Suprapubic skin (tissue), 4 donors: ENCODE data around the gene CCDC87. TPM values are rescaled to one million over a fixed set of nuclear protein-coding genes. Genes with fewer than 3 reads are reported as not detected.
A peak's percentile ranks its signal among the peaks of the same experiment; 100 is the strongest.

Experiments
- DNase-seq, 2 donors: peaks; one replicate each; pipeline ENCODE4 v3.0.0-alpha.2; 2019; ENCODE audit warnings: low spot score in 2 of 2
- H3K27ac ChIP-seq: fragments of 200-600 bp; sonication (generic); one replicate; pipeline ENCODE4 v1.5.1; 2019
- H3K27me3 ChIP-seq: fragments of 200-600 bp; sonication (generic); one replicate; pipeline ENCODE4 v1.5.1; 2019
- H3K36me3 ChIP-seq: fragments of 200-600 bp; sonication (generic); one replicate; pipeline ENCODE4 v1.5.1; 2019
- H3K4me1 ChIP-seq: fragments of 200-600 bp; sonication (generic); one replicate; pipeline ENCODE4 v1.5.1; 2019
- H3K4me3 ChIP-seq: fragments of 200-600 bp; sonication (generic); one replicate; pipeline ENCODE4 v1.5.1; 2019; ENCODE audit warnings: mild to moderate bottlenecking
- H3K9me3 ChIP-seq: fragments of 200-600 bp; sonication (generic); one replicate; pipeline ENCODE4 v1.5.1; 2019
- EP300 ChIP-seq: sonication (generic); formaldehyde crosslinking; IDR thresholded peaks from one replicate; pipeline ENCODE4 v1.6.1; 2017; ENCODE audit warnings: antibody characterized with exemption
- POLR2A ChIP-seq, 2 donors: fragments of 450-650 bp; IDR thresholded peaks; one replicate each; pipeline ENCODE4 v1.6.1; 2017; ENCODE audit warnings: antibody characterized with exemption in 2 of 2, mild to moderate bottlenecking in 2 of 2, moderate library complexity in 2 of 2
- POLR2AphosphoS5 ChIP-seq, 3 donors: sonication (generic); formaldehyde crosslinking; IDR thresholded peaks; one replicate each; pipeline ENCODE4 v1.6.1; 2017; ENCODE audit warnings: antibody characterized with exemption in 3 of 3
- WGBS: methylation state at CpG from one replicate; pipeline ENCODE4 v1.1.5; 2018; 5-methylcytosine and 5-hydroxymethylcytosine counted together
- total RNA-seq, 4 donors: library from RNA; depleted of rRNA; stranded (reverse); fragments of >200 nt; gene quantifications; one replicate each; pipeline ENCODE4 v1.1.0, GENCODE V29; 2016
- TF ChIP-seq, protein P1 (sequence below), 2 donors: fragments of 200-600 bp in 1 of 2; fragments of 450-650 bp in 1 of 2; sonication (generic) in 1 of 2; IDR thresholded peaks; one replicate each; pipeline ENCODE4 v1.5.1; 2016 to 2019; ENCODE audit warnings: antibody characterized with exemption in 2 of 2, mild to moderate bottlenecking in 1 of 2, moderate library complexity in 1 of 2

CCDC87 gene
- total RNA-seq, 4 donors from 2014 or later: 0.30 to 0.55 TPM; not detected in 2

DNA sequence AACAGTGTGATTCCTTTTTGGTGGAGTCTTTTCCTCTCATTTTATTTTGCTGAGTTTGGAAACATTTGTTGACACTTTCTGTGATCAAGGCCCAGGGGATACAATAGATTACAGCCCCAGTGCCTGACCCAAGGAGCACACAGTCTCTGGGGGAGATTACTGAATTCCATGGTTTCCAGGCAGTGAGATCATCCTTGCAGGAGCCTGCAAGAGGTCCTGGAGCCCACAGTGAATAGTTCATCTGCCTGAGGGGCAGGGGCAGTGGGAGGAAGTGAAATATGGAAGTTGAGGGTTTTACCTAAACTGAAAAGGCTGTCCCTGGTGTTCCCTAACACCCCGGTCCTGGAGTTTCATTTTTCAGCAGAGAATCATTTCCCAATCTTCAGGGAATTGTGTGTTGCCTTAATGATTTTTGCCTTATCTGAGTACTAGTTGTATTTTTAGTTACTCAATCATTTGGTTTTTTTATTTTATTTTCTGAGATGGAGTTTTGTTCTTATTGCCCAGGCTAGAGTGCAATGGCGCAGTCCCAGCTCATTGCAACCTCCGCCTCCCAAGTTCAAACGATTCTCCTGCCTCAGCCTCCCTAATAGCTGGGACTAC is 7.9 kb upstream of the CCDC87 start:
- H3K27me3 ChIP-seq: no peaks in the 10 kb centered on the region
- 89% methylated on average over 4 of the region's 4 CpGs for WGBS
- TF ChIP-seq POLR2A (IDR thresholded peaks at IDR 0.05) (no peak), POLR2AphosphoS5 (IDR thresholded peaks at IDR 0.05) (no peak)
- TF ChIP-seq, protein P1, sequence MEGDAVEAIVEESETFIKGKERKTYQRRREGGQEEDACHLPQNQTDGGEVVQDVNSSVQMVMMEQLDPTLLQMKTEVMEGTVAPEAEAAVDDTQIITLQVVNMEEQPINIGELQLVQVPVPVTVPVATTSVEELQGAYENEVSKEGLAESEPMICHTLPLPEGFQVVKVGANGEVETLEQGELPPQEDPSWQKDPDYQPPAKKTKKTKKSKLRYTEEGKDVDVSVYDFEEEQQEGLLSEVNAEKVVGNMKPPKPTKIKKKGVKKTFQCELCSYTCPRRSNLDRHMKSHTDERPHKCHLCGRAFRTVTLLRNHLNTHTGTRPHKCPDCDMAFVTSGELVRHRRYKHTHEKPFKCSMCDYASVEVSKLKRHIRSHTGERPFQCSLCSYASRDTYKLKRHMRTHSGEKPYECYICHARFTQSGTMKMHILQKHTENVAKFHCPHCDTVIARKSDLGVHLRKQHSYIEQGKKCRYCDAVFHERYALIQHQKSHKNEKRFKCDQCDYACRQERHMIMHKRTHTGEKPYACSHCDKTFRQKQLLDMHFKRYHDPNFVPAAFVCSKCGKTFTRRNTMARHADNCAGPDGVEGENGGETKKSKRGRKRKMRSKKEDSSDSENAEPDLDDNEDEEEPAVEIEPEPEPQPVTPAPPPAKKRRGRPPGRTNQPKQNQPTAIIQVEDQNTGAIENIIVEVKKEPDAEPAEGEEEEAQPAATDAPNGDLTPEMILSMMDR (IDR thresholded peaks at IDR 0.05): no peak
- no peak overlapping the region for H3K27ac ChIP-seq
- H3K36me3 ChIP-seq: peaks cover 35% of the 10 kb centered on the region
- no peak overlapping the region for H3K4me3 ChIP-seq
- no peaks in the 10 kb centered on the region for H3K9me3 ChIP-seq
- DNase-seq: no peak
- no peaks in the 10 kb centered on the region for H3K4me1 ChIP-seq

DNA sequence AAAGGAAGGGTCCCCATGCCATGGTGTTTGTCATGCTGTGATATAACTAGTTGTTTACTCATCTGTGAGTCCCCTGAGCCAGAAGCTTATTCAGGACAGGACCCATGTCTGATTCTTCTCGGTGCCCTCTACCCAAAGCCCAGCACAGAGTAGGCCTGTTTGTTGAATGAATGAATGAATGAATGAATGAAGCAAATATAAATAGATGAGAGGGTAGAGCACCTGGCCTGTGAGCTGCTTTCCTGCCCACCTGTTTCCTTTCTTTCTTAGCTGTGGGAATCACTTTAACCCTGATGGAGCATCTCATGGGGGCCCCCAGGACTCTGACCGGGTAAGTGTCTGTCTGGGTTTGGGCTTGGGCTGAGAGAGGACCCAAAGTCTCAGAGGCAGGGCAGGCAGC is 7.4 kb upstream of the CCDC87 start:
- Histone ChIP-seq H3K4me1 (peaks cover 2% of the 10 kb centered on the region), H3K9me3 (no peaks in the 10 kb centered on the region), H3K27me3 (no peaks in the 10 kb centered on the region), H3K27ac (no peak overlapping the region), H3K4me3 (no peak overlapping the region), H3K36me3 (peaks cover 30% of the 10 kb centered on the region)
- 94% methylated on average over 2 of the region's 2 CpGs for WGBS
- DNase-seq: no peak
- TF ChIP-seq, protein P1 (IDR thresholded peaks at IDR 0.05): no peak
- TF ChIP-seq POLR2AphosphoS5 (IDR thresholded peaks at IDR 0.05): no peak

GRCh38 chr11:66598993-66599392 is 6.1 kb upstream of the CCDC87 start:
- Histone ChIP-seq H3K4me3 (no peak overlapping the region), H3K4me1 (peaks cover 14% of the 10 kb centered on the region), H3K27ac (no peak overlapping the region), H3K36me3 (peaks cover 20% of the 10 kb centered on the region), H3K27me3 (no peaks in the 10 kb centered on the region), H3K9me3 (no peaks in the 10 kb centered on the region)
- DNase-seq: no peak
- 94% methylated on average over 6 of the region's 6 CpGs for WGBS
- no peak for TF ChIP-seq POLR2A (IDR thresholded peaks at IDR 0.05)
- no peak for TF ChIP-seq EP300
- TF ChIP-seq, protein P1 (IDR thresholded peaks at IDR 0.05): no peak
- TF ChIP-seq POLR2AphosphoS5 (IDR thresholded peaks at IDR 0.05): no peak

DNA sequence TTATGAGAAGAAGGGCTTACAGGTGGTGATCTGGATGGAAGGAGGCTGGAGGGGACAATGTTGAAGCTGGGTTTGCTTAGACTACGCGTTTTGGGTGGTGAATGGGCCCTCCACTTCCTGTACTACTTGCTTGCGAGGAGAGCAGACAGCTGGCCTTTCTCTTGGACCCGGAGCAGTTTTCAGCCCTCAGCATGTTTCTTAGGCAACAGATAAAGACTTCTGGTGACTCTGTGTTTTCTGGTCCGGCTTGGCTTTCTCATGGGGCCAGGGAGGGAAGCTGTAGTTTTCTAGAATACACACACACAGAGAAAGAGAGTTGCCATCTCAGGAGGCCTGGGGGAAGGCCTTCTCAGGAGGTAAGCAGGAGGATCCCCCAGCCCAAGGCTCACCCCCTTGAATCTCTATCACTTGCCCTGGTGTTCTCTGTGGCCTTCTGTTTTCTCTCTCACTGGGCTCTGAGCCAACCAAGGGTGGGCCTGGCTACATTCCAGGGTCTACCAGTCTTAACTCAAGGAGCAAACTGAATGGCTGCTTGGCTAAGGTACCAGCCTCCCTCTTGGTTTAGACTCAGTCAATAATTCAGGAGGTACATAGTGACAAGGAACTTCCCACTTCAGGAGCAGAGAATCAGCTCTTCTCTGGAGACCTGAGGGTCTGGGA is 2.5 kb upstream of the CCDC87 start:
- DNase-seq: no peak
- Histone ChIP-seq H3K36me3 (peaks cover 14% of the 10 kb centered on the region), H3K27ac (no peak overlapping the region), H3K4me1 (peaks cover 30% of the 10 kb centered on the region), H3K9me3 (no peaks in the 10 kb centered on the region), H3K4me3 (no peak overlapping the region), H3K27me3 (no peaks in the 10 kb centered on the region)
- WGBS: 72% methylated on average over 5 of the region's 5 CpGs
- TF ChIP-seq, protein P1 (IDR thresholded peaks at IDR 0.05): no peak

DNA sequence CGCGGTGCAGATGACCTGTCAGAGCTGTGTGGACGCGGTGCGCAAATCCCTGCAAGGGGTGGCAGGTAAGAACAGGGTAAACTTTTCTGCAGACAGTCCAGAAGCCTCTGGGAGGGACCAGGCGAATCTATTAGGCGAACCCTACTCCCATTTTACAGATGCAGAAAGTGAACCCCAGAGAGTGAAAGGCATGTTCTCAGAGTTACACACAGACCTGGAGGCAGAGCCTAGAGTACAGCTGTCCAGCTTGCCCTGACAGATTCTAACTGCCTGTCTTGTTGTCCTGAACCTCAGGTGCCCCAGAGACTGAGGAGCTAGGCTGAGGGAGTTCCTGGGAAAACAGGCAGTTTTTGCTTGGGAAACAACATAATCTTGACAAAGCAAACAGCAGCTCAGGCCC is 787 bp upstream of the CCDC87 start:
- Histone ChIP-seq H3K9me3 (no peaks in the 10 kb centered on the region), H3K4me1 (peaks cover 30% of the 10 kb centered on the region), H3K27ac (no peak overlapping the region), H3K36me3 (no peaks in the 10 kb centered on the region), H3K4me3 (peak overlapping the region; percentile 65), H3K27me3 (no peaks in the 10 kb centered on the region)
- no peak for DNase-seq
- WGBS: 61% methylated on average over 7 of the region's 7 CpGs
- TF ChIP-seq EP300 (no peak), POLR2A (IDR thresholded peaks at IDR 0.05) (no peak), POLR2AphosphoS5 (IDR thresholded peaks at IDR 0.05) (no peak)
- TF ChIP-seq, protein P1 (IDR thresholded peaks at IDR 0.05): no peak
